Epithelial cell of prostate (primary cell): ENCODE measurements around the gene SLC5A5.
"Not testable (repeated sequence)": the region's sequence is repeated elsewhere in the genome, so short reads cannot be mapped to it uniquely, and the experiment has no call there.

Experiments
- DNase-seq: peaks from one replicate; pipeline ENCODE4 v3.0.0-alpha.2; 2011; ENCODE audit warnings: low read depth, low spot score
- H3K27ac ChIP-seq: fragments of 450-650 bp; 2 replicates; pipeline ENCODE4 v1.5.1; 2017; ENCODE audit warnings: mild to moderate bottlenecking

The SLC5A5 gene

DNA sequence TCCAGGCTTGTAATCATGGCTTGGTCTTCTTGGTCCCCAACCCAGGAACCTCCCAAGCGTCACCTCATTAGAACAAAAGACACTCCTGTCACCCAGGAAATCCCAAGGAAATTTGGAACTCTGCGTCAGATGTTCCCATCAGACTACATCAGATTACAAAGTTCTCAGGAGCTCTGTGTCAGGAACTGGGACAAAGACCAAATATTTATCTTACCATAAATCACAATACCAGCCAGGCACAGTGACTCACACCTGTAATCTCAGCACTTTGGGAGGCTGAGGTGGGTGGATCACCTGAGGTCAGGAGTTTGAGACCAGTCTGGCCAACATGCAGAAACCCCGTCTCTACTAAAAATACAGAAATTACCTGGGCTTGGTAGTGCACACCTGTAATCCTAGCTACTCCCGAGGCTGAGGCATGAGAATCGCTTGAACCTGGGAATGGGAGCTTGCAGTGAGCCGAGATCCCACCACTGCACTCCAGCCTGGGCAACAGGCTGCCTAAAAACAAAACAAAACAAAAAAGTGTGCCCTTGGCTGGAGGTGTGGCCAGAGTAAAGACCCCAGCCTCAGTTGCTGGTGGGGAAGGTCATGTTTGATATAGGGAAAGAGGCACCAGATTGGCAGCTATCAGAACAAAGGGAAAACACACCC, 44.3 kb downstream of the SLC5A5 start:
- peak overlapping the region; percentile 15 for H3K27ac ChIP-seq
- DNase-seq = peak; percentile 44

DNA sequence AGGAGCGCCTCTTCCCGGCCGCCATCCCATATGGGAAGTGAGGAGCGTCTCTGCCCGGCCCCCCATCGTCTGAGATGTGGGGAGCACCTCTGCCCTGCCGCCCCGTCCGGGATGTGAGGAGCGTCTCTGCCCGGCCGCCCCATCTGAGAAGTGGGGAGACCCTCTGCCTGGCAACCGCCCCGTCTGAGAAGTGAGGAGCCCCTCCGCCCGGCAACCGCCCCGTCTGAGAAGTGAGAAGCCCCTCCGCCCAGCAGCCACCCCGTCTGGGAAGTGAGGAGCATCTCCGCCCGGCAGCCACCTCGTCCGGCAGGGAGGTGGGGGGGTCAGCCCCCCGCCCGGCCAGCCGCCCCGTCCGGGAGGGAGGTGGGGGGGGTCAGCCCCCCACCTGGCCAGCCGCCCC, 46.4 kb downstream of the SLC5A5 start:
- H3K27ac ChIP-seq, DNase-seq: not testable (repeated sequence)

DNA sequence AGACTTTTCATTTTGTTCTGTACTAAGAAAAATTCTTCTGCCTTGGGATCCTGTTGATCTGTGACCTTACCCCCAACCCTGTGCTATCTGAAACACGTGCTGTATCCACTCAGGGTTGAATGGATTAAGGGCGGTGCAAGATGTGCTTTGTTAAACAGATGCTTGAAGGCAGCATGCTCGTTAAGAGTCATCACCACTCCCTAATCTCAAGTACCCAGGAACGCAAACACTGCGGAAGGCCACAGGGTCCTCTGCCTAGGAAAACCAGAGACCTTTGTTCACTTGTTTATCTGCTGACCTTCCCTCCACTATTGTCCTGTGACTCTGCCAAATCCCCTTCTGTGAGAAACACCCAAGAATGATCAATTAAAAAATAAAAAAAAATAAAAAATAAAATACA, 47.4 kb downstream of the SLC5A5 start:
- DNase-seq, H3K27ac ChIP-seq: not testable (repeated sequence)

DNA sequence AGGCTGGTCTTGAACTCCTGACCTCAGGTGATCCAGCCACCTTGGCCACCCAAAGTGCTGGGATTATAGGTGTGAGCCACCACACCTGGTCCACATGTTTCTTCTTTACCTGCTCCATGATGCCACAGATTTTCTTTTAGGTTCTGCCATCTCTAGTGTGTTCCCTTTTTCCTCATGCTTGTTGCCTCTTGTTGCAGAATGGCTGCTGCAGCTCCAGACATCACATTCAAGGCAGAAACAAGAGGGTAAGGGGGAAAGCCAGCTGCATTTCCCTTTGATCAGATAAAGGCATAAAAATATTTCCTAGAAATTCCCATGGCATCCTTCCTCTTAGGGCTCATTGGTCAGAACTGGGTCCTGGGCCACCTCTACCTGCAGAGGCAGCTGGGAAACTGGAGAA, 48.8 kb downstream of the SLC5A5 start:
- no peak for DNase-seq
- no peak overlapping the region for H3K27ac ChIP-seq

DNA sequence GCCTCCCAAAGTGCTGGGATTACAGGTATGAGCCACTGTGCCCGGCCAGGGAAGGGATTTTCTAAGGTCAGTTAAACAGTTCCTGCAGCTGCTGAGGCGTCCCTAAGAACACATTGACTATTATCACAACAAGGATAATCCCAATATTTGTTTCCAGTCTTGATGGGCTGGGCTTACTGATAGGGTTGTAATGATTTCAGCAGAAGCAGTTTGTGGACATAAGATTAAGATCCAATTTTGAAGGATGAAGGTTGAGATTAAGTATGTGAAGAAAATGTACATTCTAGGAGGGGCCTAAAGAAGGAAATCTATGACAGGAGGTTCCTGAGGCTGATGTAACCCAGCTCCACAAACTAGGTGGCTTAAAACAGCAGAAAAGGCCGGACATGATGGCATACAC, 50.4 kb downstream of the SLC5A5 start:
- no peak for DNase-seq
- no peak overlapping the region for H3K27ac ChIP-seq

DNA sequence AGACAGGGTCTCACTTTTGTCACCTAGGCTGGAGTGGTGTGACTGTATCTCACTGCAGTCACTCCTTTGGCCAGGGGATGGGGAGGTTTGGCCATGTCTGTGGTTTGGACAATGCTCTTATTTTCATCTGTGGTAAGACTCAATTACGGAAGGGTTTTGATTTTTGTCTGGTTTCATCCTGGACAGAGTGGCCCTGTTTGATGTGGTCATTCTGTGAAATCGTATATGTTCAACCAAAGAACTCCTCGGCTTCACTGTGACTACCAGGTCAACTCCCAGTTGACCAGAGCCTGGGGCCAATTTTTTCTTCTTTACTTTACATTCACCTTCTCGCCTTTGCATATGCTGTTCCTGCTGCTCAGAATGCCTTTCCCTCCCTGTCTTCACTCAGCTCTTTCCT, 54.3 kb downstream of the SLC5A5 start:
- no peak for DNase-seq
- no peak overlapping the region for H3K27ac ChIP-seq

DNA sequence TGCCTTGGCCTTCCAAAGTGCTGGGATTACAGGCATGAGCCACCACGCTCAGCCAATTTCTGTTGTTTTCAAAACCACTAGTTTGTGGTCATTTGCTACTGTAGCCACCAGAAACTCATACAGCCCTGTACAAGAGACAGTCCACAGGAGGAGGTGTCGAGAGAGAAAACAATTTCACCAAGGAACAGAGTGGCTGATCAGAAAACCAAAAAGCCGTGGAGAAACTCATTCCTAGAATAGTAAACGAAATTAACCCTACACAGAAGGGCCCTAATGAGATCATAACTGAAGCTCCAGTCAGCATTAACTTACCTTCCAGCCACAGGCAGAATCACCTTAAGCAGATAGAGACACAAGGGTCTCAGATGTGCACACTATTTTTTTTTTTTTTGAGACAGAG, 57.3 kb downstream of the SLC5A5 start:
- DNase-seq = no peak
- no peak overlapping the region for H3K27ac ChIP-seq

DNA sequence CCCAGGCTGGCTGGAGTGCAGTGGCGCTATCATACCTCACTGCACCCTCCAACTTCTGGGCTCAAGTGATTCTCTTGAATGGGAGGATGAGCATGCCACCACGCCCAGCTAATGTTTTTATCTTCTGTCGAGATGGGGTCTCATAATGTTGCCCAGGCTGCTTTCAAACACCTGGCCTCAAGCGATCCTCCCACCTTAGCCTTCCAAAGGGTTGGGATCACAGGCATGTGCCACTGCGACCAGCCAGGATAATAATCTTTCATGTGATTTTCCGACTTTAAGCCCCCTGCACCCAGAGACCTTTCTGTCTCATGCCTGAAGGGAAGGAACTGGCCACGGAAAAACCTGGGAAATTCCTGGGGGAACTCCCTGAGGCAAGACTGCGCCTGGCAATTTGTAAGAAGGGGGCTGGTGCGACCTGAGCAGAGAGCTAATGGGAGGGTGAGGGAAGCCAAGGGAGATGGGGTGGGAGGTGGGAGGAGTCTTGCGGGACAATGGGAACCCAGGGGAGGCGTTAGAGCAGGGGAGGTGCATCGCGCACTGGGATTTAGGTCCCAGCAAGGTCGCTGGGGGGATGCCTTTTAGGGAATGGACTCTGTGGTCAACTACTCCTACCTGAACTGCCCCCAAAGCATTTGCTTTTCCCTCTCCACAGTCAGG, 59.9 kb downstream of the SLC5A5 start:
- no peak for DNase-seq
- H3K27ac ChIP-seq = no peak overlapping the region

DNA sequence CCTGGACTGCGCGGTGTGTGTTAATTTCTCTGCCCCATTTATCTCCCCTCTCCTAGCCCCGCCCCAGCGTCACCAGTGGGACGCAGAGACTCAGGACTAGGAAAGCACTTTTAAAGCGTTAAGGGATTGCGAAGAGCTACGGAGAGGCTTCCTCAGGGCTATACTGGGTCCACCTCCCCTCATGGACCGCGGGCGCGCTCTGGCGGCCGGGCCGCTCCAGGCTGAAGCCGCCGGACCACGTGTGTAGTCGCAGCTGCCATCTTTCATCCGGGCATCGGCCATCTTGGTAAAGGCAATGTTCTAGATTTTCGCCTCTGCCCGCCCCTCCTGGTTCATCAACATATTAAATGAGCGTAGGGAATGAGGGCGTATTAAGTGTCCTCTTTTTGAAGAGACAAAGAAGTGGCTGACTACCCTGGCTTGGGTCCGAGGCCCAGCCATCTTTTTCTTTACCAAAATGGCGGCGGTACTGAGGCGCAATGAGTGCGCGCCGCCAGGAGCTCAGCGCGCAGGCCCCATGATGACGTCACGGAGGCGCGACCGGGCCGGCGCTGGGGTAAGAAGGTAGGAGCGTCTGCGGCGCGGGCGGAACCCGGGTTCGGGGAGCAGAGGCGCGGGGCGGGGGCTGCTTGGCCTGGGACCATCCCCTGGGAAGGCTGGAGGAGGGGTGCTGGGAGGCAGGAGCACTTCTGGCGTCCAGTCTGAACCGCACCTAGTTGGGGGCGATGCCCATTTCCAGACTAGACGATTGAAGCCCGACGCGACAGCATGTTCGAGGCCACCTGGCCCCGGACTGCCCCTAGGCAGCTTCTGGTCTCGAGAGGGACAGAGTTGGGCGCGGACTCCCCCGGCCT, 61.0 kb downstream of the SLC5A5 start, which contains the start of gene CCDC124:
Gene CCDC124, plus strand, starts transcription at position 531 of the 854 bp plus-strand sequence. CDS start 3,406 bp downstream, outside the sequence.
- H3K27ac ChIP-seq = peak within 1 kb of the TSS; percentile 82
- peak; percentile 62 for DNase-seq

DNA sequence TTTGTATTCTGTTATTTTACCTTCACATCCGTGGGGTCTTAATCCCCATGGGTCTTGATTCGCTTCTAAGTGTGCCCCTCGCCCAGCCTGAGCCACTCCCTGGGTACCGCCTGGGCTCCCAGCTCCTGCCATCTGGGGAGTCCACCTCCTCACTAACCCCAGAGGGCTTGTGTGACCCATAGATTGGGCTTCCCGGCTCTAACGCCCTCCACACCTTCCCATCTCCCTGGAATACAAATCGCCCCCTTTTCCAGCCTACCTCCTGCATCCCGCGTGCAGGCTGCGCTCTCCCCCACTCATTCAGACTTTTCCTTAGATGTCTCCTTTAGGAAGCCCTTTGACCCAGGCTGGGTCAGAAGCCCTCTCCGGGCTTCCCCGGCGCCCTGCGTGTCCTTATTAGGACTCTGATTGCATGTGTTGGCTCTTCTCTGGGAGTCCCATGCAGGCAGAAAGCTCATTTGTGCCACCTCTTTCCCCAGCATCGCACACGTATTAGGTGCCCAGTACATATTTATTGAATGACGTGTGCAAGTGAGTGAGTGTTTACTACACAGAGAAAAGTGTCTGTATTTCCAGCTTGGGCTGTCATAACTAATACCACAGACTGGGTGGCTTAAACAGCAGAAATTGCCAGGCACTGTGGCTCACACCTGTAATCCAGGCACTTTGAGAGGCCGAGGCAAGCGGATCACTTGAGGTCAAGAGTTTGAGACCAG, 61.8 kb downstream of the SLC5A5 start:
- DNase-seq = peak; percentile 60
- H3K27ac ChIP-seq = peak overlapping the region; percentile 82

DNA sequence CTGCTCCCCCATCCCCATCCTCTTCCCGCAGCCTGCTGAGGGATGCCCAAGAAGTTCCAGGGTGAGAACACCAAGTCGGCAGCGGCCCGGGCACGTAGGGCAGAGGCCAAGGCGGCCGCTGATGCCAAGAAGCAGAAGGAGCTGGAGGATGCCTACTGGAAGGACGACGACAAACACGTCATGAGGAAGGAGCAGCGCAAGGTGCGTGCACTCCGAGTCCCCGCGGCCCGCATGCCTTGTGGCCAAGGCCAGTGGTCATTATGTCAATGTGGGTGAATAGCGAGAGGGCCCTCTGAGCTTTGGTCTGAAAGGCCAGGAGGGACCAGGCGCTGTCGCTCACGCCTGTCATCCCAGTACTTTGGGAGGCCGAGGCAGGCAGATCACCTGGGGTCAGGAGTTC, 64.6 kb downstream of the SLC5A5 start:
- H3K27ac ChIP-seq = no peak overlapping the region
- DNase-seq = no peak

DNA sequence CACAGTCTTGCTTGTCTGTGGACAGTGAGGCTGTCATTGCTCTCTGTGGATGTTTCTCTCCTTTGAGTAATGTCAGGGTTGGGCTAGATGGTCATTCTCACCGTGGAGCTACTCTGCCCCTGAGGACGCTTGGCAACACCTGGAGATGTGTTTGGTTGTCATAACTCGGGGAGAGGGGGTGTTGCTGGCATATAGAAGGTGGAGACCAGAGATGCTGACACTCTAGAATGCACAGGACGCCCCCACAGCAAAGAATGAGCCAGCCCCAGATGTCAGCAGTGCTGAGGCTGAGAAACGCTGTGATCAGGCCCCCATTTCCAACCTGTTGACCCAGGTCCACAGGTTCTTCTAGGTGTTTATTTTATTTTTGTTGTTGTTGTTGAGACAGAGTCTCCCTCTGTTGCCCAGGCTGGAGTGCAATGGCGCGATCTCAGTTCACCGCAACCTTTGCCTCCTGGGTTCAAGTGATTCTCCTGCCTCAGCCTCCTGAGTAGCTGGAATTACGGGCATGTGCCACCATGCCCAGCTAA, 65.7 kb downstream of the SLC5A5 start:
- H3K27ac ChIP-seq = peak overlapping the region; percentile 28

DNA sequence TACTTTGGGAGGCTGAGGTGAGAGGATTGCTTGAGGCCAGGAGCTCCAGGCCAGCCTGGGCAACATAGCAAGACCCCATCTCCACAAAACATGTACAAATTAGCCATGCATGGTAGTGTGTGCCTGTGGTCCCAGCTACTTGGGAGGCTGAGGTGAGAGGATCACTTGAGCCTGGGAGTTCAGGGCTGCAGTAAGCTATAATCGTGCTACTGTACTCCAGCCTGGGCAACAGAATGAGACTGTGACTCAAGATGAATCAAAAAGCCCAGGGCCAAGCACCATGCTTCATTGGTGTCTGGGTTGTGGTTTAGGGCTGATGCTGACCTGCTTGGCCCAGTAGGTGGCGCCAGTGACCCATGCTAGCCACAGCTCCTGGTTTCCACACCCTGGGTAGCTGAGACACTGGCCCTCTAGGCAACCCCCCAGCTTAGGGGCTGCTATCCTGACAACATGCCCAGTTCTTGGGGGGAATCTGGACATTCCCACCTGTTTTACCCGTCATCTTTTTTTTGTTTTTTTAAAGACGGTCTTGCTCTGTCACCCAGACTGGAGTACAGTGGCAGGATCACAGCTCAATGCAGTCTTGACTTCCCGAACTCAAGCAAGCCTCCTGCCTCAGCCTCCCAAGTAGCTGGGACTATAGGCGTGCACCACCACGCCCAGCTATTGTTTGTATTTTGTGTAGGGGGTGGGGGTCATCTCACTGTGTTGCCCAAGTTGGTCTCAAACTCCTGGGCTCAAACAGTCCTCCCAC, 66.5 kb downstream of the SLC5A5 start:
- H3K27ac ChIP-seq = peak overlapping the region; percentile 28
- DNase-seq = peak; percentile 72

More for the DNA sequence above, 65.7 kb downstream of the SLC5A5 start:
- no peak for DNase-seq

DNA sequence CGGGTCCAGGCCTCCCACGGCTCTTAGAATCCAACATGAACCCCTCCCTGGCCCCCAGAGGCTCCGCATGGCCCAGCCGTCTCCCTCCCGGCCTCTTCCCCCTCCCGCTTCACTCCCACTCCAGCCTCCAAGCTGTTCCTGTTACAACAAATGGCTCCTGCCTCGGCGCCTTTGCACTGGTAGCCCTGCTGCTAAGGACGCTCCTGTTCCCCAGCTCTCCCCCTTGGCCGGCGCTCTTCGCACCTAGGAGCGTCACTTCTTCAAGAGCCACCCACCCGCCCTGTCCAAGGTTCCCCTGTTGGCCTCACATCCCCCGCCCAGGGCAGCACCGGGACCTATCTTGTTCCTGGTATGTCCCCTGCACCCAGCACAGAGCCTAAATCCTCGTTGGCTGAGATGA, 70.4 kb downstream of the SLC5A5 start:
- no peak overlapping the region for H3K27ac ChIP-seq
- no peak for DNase-seq

DNA sequence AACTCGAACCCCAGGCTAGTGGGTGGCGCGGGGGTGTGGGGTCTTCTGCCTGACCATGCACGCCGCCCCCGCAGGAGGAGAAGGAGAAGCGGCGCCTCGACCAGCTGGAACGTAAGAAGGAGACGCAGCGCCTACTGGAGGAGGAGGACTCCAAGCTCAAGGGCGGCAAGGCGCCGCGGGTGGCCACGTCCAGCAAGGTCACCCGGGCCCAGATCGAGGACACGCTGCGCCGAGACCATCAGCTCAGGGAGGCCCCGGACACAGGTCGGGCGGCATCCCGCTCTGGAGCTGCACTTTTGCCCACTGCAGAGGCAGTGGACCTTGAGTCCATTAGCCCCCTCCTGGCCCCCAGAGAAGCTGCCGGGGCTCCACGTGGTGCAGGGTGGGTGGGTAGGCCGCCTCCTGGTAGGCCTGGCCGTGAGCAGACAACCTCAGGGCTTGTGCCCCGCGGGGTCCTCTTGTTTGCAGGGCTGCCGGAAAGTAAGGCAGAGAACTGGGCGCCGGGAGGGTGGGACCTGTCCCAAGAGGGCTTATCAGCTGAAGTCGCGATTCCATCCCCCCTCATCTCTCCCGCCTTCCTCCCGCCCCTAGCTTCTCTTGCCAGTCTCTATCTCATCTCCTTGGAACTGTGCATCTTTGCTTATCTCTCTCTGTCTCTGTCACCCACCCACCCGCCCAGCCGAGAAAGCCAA, 71.0 kb downstream of the SLC5A5 start:
- DNase-seq = no peak
- no peak overlapping the region for H3K27ac ChIP-seq

DNA sequence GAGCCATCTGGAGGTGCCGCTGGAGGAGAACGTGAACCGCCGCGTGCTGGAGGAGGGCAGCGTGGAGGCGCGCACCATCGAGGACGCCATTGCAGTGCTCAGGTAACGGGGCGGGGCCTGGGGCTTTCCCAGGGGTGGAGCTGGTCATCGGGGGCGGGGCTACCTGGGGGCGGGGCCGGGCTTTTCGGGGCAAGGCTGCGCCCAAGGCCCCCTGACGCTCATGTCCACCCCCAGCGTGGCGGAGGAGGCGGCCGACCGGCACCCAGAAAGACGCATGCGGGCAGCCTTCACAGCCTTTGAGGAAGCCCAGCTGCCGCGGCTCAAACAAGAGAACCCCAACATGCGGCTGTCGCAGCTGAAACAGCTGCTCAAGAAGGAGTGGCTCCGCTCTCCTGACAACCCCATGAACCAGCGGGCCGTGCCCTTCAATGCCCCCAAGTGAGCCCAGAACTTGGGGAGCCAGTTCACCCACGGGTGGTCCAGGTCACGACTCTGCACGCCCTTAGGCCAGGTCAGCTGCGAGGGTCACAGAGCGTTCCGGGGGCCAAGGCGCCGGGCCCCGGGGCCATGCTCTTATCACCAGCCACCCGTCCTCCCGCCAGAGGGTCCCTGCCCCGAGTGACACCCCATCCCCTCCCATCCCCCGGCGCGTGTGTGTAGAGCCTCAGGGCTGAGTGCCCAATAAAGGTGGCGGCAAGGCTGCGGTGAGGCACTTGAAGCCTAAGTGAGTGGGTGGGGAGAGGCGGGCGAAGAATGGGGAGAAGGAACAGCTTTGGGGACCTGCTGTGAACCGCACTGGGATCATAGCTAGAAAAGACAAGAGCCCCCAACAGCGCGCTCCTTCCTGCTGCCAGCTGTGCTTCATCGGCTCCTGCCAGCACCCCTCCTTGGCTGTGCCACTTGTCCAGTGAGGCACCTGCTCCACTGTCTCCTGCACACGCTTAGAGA, 71.8 kb downstream of the SLC5A5 start:
- no peak overlapping the region for H3K27ac ChIP-seq
- no peak for DNase-seq

DNA sequence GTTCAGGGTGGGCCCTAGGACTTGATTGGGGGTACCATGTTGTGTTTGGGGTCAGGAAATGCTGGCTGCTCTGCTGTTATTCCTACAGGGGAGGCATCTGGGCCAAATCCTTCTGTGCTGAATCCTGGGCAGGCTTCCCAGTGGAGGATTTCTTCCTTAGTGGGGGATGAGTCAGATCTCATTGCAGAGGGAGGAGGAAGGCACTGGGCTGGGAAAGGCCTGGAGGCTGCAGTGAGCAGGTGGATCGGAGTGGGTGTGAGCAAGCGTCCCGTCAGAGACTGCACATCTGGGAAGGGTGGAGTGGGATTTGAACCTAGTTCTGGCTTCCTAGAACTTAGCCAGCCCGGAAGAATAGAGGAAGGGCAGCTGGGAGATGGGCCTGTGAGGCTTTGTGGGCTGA, 72.6 kb downstream of the SLC5A5 start:
- peak; percentile 36 for DNase-seq
- no peak overlapping the region for H3K27ac ChIP-seq
